Activated naive CD4-positive, alpha-beta T cell treated with anti-CD3 and anti-CD28 coated beads, Interleukin-2, amount 10 ng/mL, durations not matched to agents 7 days and 5 days (primary cell): ENCODE measurements around the gene NTM.

Source experiments
- CTCF ChIA-PET: fragments of 350-600 bp; sonication (Branson Sonifier 250); formaldehyde crosslinking; loops from one replicate; lab custom pipeline; 2021; ENCODE audit warnings: antibody characterized with exemption; lab: Charles Lee
- DNase-seq: peaks from one replicate; pipeline ENCODE4 v3.0.0-alpha.2; 2020
- H3K27ac Mint-ChIP-seq: one replicate; pipeline ENCODE4 v1.8.0; 2021; ENCODE audit warnings: mild to moderate bottlenecking, moderate library complexity, mixed read lengths
- H3K27me3 Mint-ChIP-seq: one replicate; pipeline ENCODE4 v1.8.0; 2021; ENCODE audit warnings: mild to moderate bottlenecking, mixed read lengths
- H3K36me3 Mint-ChIP-seq: one replicate; pipeline ENCODE4 v1.8.0; 2021; ENCODE audit warnings: mixed read lengths
- H3K4me1 Mint-ChIP-seq: one replicate; pipeline ENCODE4 v1.8.0; 2021; ENCODE audit warnings: mixed read lengths
- H3K4me3 Mint-ChIP-seq: one replicate; pipeline ENCODE4 v1.8.0; 2021; ENCODE audit warnings: mild to moderate bottlenecking, moderate library complexity, mixed read lengths
- H3K9me3 Mint-ChIP-seq: one replicate; pipeline ENCODE4 v1.8.0; 2021; ENCODE audit warnings: mixed read lengths

NTM gene

DNA sequence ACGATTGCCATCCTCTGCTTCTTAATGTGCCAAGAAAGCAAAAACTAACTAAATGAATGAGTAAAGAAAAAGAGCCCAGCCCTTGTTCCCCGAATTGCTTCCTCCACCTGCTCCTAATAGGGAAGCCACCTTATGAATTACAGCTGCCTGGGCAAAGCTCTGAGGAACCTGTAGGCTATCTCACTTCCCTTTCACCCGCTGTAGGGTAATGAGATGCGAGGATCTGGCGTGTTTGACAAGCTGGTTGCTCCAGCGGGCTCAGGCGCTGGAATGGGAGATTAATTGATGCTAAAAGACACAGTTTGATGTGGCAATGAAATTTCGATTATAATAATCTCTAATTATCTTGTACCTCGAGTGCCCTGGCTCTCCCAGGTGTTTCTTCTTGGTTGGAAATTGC lies 256.4 kb downstream of the NTM start:
- CTCF ChIA-PET, result no interaction called here
- DNase-seq, result no peak
- no peak overlapping the region for H3K27ac Mint-ChIP-seq
- H3K4me3 Mint-ChIP-seq, result no peak overlapping the region
- H3K9me3 Mint-ChIP-seq, result no peaks in the 10 kb centered on the region
- no peaks in the 10 kb centered on the region for H3K36me3 Mint-ChIP-seq
- peaks cover 6% of the 10 kb centered on the region for H3K27me3 Mint-ChIP-seq
- H3K4me1 Mint-ChIP-seq, result no peaks in the 10 kb centered on the region

DNA sequence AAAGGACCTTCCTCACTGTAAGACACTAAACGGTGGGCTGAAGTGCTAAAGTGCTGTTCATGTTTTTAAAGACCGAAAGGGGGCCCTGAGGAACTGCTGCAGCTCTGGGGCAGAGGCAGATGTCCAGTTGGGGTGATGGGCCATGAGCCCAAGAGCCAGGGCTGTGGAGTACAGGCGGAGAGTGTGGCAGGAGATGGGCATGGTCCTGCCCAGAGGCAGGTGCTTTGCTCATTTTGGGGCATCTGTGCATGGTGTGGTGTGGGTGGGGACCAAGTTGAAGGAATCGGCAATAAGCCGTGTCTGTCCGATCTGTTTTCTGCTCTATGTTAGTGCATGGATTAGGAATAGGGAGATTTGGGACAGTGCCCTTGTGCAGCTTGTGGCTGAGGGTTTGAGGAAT lies 258.3 kb downstream of the NTM start:
- no peaks in the 10 kb centered on the region for H3K9me3 Mint-ChIP-seq
- H3K4me1 Mint-ChIP-seq, result no peaks in the 10 kb centered on the region
- H3K36me3 Mint-ChIP-seq, result no peaks in the 10 kb centered on the region
- no peak overlapping the region for H3K4me3 Mint-ChIP-seq
- no peak overlapping the region for H3K27ac Mint-ChIP-seq
- H3K27me3 Mint-ChIP-seq, result peaks cover 6% of the 10 kb centered on the region
- DNase-seq, result no peak
- CTCF ChIA-PET, result no interaction called here

DNA sequence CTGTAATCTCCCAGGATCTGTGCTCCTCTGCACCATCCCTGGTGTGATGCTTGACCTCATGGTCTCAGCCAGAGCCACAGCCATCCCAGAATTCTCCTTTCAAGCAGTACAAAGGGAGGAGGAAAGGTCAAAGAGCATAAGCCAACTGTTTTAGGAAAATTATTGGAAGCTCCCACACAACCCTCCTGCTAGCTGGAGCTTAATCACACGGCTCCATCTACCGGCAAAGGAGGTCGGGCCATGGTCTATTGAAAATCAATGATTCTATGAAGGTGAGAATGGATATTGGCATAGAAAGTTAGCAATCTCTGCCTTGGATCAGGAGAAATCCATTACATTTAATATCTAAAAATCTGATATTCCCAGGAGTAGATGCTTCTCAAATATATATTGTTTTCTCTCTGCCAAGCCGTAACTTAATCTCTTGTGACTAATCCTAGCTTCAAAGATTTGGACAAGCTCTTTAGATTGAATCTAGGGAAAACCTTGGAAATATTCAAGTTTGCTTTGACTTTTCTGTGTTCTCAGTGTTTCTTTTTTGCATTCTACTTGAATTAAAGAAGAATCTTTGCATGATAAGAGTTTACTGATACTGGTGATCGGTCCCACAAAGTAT lies 259.6 kb downstream of the NTM start:
- DNase-seq, result no peak
- Mint-ChIP-seq H3K36me3 (no peaks in the 10 kb centered on the region), H3K4me1 (no peaks in the 10 kb centered on the region), H3K4me3 (no peak overlapping the region), H3K9me3 (peaks cover 2% of the 10 kb centered on the region), H3K27ac (no peak overlapping the region), H3K27me3 (peaks cover 6% of the 10 kb centered on the region)
- CTCF ChIA-PET, result no interaction called here

GRCh38 chr11:131632971-131633370 lies 262.6 kb downstream of the NTM start:
- H3K4me1 Mint-ChIP-seq, result no peaks in the 10 kb centered on the region
- no peaks in the 10 kb centered on the region for H3K36me3 Mint-ChIP-seq
- no peak overlapping the region for H3K27ac Mint-ChIP-seq
- peaks cover 2% of the 10 kb centered on the region for H3K9me3 Mint-ChIP-seq
- CTCF ChIA-PET, result no interaction called here
- H3K4me3 Mint-ChIP-seq, result no peak overlapping the region
- DNase-seq, result no peak
- no peaks in the 10 kb centered on the region for H3K27me3 Mint-ChIP-seq

DNA sequence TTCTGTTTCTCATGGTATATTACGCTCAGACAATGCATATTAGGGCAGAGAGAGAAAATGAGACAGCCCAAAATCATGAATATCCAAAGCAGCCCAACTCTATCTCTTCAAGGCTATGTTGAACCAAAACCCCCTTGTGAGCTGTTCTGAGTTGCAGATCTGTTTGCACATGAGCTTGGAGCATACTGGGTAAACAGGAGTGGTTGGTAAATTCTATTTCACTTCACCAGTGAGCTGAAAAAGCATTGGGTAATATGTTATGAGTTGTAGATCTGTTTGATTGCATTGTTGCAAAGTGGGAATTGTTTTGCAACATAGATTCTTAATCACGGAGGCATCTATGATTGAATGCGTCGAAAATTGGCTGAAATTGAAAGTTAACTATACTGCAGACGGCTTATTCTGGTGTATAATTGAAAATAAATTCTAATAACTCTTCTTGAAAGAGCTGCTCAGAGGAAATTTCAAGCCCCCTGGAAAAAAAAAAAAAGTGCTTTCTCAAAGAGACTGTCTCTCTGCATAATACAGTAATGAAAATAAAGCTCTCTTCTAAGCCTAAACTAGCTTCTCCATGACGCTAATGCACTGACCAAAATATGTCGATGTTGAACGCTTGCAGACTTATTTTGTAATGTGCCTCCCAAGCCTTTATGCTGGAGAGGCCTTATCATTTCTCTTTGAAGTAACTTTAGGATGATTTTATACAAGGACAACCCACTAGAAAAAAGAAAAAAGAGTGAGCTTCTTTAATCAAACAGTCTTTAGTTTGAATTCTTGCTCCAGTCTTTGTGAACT lies 263.7 kb downstream of the NTM start:
- no peak overlapping the region for H3K27ac Mint-ChIP-seq
- H3K9me3 Mint-ChIP-seq, result peaks cover 2% of the 10 kb centered on the region
- H3K4me3 Mint-ChIP-seq, result no peak overlapping the region
- no peaks in the 10 kb centered on the region for H3K4me1 Mint-ChIP-seq
- DNase-seq, result no peak
- no peaks in the 10 kb centered on the region for H3K27me3 Mint-ChIP-seq
- CTCF ChIA-PET, result no interaction called here
- no peaks in the 10 kb centered on the region for H3K36me3 Mint-ChIP-seq

DNA sequence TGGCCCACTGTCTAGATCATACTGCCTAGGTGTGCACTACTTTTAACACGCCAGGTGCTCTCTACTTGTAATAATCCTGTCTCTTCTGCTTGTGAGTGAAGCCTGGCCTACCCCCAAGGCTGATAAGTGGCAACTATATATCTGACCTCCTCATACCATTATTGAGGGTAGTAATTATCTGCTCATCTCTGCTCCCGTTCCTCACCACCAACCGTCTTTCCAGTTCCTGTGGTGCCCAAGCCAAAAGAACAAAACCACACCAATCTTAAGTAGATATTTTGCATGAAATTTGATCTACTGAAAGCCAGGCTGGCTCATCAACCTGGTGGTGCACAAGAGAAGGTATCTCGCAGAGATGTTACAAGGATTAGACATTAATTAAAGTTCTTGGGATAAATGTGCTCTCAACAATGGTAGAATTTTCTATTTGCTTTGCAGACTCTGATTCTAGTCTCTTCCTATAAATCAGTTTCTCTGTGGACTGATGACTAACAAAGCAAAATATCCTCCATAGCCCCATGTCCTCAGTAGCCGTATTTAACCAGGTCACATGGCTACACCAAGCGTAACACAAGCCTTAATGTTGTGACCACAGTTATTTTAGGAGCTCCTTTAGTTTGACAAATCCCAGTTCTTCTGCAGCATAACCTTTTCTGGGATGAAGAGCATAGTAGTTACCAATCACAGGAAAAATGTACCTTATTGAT lies 267.2 kb downstream of the NTM start:
- Mint-ChIP-seq H3K9me3 (peaks cover 2% of the 10 kb centered on the region), H3K4me3 (no peak overlapping the region), H3K27ac (no peak overlapping the region), H3K4me1 (no peaks in the 10 kb centered on the region), H3K36me3 (no peaks in the 10 kb centered on the region), H3K27me3 (no peaks in the 10 kb centered on the region)
- CTCF ChIA-PET, result no interaction called here
- DNase-seq, result no peak

GRCh38 chr11:131638889-131639288 lies 268.5 kb downstream of the NTM start:
- peaks cover 2% of the 10 kb centered on the region for H3K9me3 Mint-ChIP-seq
- no peak overlapping the region for H3K27ac Mint-ChIP-seq
- no peak overlapping the region for H3K4me3 Mint-ChIP-seq
- no peak for DNase-seq
- no peaks in the 10 kb centered on the region for H3K27me3 Mint-ChIP-seq
- no peaks in the 10 kb centered on the region for H3K36me3 Mint-ChIP-seq
- CTCF ChIA-PET, result no interaction called here
- no peaks in the 10 kb centered on the region for H3K4me1 Mint-ChIP-seq

DNA sequence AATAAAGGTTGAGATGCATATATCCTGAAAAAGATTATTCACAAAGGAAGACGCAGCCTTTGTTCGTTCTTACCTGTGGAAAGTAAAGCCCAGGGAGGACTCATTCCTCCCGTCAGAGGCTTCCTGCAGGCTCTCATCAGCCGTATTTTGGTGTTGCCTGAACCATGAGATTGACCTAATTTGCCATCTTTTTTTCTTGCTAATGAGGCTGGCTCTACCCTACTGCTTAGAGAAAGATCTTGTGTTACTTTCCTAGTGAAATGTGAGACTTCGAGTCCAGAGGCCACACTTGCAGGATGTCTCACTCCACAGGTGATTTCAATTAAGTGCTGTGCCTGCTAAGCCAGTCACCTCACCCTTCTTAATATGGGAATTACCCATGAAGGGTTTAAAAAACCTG lies 269.9 kb downstream of the NTM start:
- no peak overlapping the region for H3K4me3 Mint-ChIP-seq
- no peak for DNase-seq
- H3K4me1 Mint-ChIP-seq, result no peaks in the 10 kb centered on the region
- no peaks in the 10 kb centered on the region for H3K27me3 Mint-ChIP-seq
- H3K9me3 Mint-ChIP-seq, result no peaks in the 10 kb centered on the region
- CTCF ChIA-PET, result no interaction called here
- H3K27ac Mint-ChIP-seq, result no peak overlapping the region
- no peaks in the 10 kb centered on the region for H3K36me3 Mint-ChIP-seq

DNA sequence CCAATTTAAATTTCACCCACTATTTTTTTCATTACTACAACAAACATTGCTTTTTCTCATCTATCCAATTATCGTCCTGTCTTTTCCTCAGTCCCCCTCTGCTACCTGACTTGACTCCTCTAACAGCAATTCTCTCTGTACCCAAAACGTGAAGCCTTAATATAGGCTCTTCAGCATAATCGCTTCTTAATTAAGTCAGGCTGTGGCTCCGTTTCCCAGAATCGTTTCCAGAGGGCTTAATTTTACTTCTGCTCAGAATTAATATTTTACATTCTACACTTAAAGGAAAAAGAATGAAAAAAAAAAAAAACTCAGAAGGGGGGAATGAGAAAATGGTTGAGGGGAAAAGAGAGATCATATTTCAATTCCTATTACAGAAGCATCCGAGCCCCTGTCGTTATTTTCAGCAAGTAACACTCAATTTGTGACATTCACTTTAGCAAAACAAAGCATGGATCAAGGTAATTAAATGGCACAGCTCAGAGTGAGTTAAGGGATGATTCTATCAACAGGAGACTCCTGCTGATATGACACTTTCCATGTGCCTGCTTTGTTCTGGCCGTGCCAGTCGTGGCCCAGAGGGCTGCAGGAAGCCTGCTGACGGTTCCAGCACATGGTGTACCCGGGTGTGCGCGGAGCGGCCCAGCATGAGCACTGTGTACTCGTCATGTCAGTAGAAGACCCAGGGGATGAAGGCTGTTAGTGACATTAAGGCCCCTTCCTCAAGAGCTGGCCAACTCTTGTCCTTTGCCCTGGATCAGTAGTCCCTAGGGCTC lies 272.5 kb downstream of the NTM start:
- H3K27me3 Mint-ChIP-seq, result no peaks in the 10 kb centered on the region
- H3K4me1 Mint-ChIP-seq, result no peaks in the 10 kb centered on the region
- no peaks in the 10 kb centered on the region for H3K9me3 Mint-ChIP-seq
- no peak overlapping the region for H3K27ac Mint-ChIP-seq
- no peaks in the 10 kb centered on the region for H3K36me3 Mint-ChIP-seq
- no peak for DNase-seq
- H3K4me3 Mint-ChIP-seq, result no peak overlapping the region
- CTCF ChIA-PET, result interaction anchor here (1.0 kb wide), 1 partner anchor 26 kb away, joined by 3 read pairs; no protein-coding TSS in a partner anchor

DNA sequence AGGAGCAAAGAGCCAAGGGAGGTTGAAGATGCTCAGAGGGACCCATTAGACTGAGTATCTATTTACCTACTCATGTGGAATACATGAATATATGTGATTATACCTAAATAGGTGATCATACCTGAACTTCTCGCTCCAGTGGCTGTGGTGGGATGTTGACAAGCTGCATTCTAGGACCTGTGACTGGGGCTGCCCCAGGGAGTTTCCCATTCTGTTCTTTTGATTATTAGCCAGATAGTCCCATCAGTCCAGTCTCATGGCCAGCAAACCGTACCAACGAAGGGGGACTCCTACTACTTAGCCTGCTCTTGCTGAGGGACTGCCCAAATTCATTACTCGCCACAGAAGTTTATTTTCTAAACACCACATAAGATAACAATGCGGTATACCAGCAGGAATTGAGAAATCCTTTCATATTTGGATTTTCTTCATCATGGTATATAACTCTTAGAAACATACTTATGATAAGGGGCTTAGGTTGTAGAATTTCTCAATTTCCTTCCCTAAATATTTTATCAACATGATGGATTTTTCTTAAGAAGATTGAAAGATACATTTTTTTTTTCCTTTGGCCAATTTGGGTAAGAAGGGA lies 273.9 kb downstream of the NTM start:
- no peak for DNase-seq
- no peaks in the 10 kb centered on the region for H3K27me3 Mint-ChIP-seq
- CTCF ChIA-PET, result no interaction called here
- no peak overlapping the region for H3K27ac Mint-ChIP-seq
- no peaks in the 10 kb centered on the region for H3K4me1 Mint-ChIP-seq
- H3K4me3 Mint-ChIP-seq, result no peak overlapping the region
- H3K36me3 Mint-ChIP-seq, result no peaks in the 10 kb centered on the region
- H3K9me3 Mint-ChIP-seq, result no peaks in the 10 kb centered on the region

DNA sequence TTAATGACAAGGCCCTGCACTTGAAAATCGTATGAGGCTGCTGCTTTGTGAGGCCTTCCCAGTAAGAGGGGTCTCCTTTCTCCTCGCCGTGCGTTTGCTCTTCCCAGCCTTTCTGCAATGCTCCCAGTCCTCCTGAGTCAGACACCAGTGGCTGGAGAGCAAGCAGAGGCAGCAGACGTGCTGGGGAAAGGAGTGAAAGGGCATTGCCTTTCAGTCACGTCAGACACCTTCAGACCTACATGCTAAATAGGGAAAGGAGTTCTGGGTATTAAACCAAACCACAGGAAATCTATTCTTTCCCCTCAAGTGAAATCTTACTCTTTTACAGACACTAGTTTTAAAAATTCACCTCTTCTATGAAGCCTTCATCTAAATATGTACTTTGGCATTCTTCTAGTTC lies 274.8 kb downstream of the NTM start:
- no peak for DNase-seq
- Mint-ChIP-seq H3K4me3 (no peak overlapping the region), H3K27ac (no peak overlapping the region), H3K4me1 (no peaks in the 10 kb centered on the region), H3K9me3 (no peaks in the 10 kb centered on the region), H3K27me3 (no peaks in the 10 kb centered on the region), H3K36me3 (no peaks in the 10 kb centered on the region)
- CTCF ChIA-PET, result no interaction called here

DNA sequence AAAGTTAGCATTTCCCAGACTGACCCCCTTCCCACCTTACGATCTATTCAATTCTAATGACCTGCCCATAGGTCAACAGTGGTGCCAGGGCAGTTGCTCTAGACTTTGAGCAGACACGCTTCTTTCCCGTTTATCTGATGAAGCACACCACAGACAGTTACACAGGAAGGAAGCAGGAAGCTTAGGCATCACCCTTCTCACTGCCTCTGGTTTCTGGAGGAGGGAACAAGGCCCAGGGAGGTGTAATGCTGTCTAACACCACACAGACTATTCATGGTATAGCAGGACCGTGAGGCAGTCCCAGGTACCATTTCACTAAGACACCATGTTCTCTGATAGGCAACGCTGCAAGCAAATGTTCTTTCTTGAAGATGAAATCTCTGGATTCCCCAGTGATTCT lies 279.4 kb downstream of the NTM start:
- no peak for DNase-seq
- H3K4me1 Mint-ChIP-seq, result no peaks in the 10 kb centered on the region
- no peak overlapping the region for H3K4me3 Mint-ChIP-seq
- CTCF ChIA-PET, result no interaction called here
- H3K9me3 Mint-ChIP-seq, result no peaks in the 10 kb centered on the region
- H3K36me3 Mint-ChIP-seq, result no peaks in the 10 kb centered on the region
- no peak overlapping the region for H3K27ac Mint-ChIP-seq
- no peaks in the 10 kb centered on the region for H3K27me3 Mint-ChIP-seq

- Mint-ChIP-seq H3K36me3 (no peaks in the 10 kb centered on the region), H3K4me1 (no peaks in the 10 kb centered on the region), H3K27me3 (no peaks in the 10 kb centered on the region), H3K9me3 (no peaks in the 10 kb centered on the region), H3K4me3 (no peak overlapping the region), H3K27ac (no peak overlapping the region)
- CTCF ChIA-PET, result no interaction called here
- no peak for DNase-seq
Observed at GRCh38 chr11:131652231-131652630, 281.8 kb downstream of the NTM start.

DNA sequence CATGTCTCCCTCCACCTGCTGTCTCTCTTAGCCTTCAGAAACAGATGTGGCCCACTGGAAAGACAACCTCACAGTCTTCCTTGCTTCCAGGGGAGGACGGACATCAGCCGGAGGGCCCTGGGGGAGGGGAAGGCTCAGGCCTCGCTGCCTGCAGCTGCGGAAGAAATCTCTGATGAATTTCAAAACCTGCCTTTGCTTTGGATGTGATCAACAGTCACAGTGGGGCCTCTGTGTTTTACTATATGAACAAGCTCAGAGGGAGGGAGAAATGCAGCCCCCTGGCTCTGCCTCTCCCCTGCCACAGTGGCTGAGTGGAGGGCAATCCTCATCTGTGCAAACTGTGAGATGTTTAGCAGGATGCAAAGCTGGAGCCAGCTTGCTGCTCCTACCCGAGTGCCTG lies 282.8 kb downstream of the NTM start:
- H3K9me3 Mint-ChIP-seq, result no peaks in the 10 kb centered on the region
- no peak overlapping the region for H3K27ac Mint-ChIP-seq
- no peaks in the 10 kb centered on the region for H3K4me1 Mint-ChIP-seq
- no peak for DNase-seq
- CTCF ChIA-PET, result interaction anchor here (1.0 kb wide), 1 partner anchor 11 kb away, joined by 3 read pairs; no protein-coding TSS in a partner anchor
- no peak overlapping the region for H3K4me3 Mint-ChIP-seq
- no peaks in the 10 kb centered on the region for H3K27me3 Mint-ChIP-seq
- H3K36me3 Mint-ChIP-seq, result no peaks in the 10 kb centered on the region
